ENCODE measurements around the gene PTGS1.
"Not testable (repeated sequence)": the region's sequence is repeated elsewhere in the genome, so short reads cannot be mapped to it uniquely, and the experiment has no call there.

The PTGS1 gene

DNA sequence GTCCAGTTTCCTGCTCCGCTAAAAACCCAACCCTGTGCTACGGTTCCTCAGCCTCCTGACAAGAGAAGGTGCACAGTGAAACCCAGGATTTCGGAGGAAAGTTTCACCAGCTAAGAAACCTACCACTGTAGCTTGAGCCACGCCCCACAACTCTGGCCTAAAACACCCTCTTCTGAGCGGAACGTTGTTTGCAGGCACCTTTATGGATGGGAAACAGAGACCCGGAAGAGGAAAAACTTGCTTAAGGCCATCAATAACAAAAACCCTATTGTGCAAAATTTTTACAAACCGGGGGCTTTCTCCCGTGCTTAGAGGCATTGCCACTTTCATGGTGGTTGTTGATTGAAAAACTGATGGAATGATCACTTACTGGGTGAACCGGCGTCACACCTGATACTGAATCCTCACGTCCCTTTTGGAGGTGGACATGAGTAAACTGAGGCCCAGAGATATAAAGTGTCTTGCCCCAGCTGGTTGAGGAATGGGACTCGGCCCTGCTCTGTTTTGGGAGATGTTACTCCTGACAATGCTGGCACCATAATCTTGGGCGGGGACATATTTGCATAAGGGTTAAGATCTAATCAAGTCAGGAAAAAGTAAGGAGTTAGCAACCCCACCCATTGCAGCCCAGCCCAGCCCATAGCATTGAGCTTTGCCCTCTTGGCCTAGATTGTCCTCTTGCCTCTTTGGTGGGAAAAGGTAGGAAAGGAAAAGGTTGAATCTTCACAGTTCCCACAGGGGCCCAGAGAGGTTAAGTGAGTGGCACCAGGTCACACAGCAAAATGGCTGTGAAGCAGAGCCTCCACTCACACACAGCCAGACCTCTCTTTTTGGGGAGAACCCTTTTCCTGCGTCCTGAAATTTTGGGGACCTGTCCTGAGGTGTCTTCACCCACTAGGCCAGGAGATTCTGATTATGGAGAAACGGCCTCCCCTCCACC is 23.2 kb upstream of the PTGS1 start:
- no peak for DNase-seq

DNA sequence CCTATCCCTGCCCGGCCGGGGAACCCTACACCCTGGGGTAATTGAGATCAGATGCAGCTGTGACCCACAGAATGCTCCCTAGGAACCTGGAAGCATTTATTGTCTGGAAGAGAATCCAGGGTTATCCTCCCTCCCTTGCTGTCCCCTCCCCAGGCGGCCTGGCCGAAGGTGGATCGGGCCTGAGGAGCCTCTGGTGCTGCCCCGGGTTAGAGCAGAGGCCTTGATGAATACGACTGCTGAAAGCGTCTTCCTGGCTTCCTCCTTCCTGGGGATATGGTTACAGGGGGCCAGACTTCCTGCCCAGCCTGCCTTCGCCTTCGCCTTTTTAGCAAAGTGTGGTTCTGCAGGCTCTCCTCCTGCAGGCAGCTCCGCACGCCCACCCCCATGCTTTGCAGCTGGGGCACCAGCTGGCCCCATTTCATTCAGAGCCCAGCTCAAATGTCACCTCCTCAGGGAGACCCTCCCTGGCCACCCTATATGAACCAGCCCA is 22.5 kb upstream of the PTGS1 start:
- DNase-seq = no peak

DNA sequence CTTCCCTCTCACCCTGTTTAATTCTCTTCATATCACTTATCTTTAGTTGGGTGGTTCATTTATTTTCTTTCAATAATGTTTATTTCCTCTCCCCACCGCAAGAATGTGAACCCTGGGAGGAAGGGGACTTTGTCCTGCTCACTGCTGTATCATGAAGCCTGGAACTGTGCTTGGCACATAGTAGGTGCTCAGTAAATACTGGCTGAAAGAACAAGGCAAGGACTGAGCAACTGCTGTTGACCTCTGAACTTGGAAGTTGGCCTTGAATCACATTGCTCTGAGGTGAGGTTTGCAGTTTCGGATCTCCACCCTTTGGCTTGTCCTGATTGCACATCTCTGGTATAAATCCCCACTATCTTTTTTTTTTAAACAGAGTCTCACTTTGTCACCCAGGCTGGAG is 22.0 kb upstream of the PTGS1 start:
- no peak for DNase-seq

GRCh38 chr9:122349201-122349600 is 21.6 kb upstream of the PTGS1 start:
- DNase-seq = no peak

GRCh38 chr9:122350577-122351355 is 20.1 kb upstream of the PTGS1 start:
- peak; percentile 72 for DNase-seq

GRCh38 chr9:122354536-122355199 is 16.2 kb upstream of the PTGS1 start:
- no peak for DNase-seq

DNA sequence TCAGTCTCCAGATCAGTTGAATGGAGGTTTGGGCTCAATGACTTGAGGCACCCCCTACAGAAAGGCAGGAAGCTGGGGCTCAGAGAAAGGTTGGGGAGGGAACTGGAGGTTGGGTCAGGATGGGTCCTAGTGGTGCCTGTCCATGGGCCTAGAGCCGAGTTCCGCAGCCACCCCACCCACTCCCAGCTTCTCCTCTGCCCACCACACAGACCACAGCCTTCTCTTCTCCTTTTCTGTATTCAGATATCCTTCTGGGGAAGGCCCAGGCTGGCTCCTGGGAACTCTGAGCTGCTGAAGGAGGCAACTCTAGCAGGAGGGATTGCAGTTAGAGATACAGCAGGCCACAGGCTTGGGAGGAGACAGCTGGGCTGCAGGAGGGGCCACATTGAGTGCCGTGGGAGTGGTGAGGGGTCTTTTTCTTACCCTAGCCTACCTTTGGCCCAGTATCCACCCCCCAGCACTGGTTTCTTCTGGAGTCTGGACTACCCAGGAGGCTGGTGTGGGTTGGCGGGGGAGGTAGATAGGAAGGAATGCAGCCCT is 15.4 kb upstream of the PTGS1 start:
- DNase-seq = no peak

- no peak for DNase-seq
Observed at GRCh38 chr9:122356627-122357026, 14.2 kb upstream of the PTGS1 start.

GRCh38 chr9:122360891-122361290 is 9.9 kb upstream of the PTGS1 start:
- DNase-seq = no peak

GRCh38 chr9:122363131-122363530 is 7.7 kb upstream of the PTGS1 start:
- DNase-seq = not testable (repeated sequence)

GRCh38 chr9:122364117-122364782 is 6.6 kb upstream of the PTGS1 start:
- no peak for DNase-seq

DNA sequence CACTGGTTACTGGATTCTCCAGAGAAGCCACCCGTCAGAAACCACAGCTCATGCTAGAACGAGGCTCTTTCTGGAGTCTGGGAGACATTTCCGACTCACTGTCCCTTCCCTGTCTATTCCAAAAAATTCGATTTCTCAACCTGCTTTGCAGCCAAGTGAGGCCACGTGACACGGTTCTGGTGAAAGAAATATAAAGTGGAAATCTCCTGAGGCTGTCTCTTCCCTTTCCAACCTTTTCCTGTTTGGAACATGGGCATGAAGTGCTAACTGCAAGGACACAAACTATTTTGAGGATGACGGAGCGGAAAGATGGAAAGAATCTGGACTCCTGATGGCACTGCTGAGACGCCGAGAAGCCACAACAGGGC is 6.1 kb upstream of the PTGS1 start:
- no peak for DNase-seq

DNA sequence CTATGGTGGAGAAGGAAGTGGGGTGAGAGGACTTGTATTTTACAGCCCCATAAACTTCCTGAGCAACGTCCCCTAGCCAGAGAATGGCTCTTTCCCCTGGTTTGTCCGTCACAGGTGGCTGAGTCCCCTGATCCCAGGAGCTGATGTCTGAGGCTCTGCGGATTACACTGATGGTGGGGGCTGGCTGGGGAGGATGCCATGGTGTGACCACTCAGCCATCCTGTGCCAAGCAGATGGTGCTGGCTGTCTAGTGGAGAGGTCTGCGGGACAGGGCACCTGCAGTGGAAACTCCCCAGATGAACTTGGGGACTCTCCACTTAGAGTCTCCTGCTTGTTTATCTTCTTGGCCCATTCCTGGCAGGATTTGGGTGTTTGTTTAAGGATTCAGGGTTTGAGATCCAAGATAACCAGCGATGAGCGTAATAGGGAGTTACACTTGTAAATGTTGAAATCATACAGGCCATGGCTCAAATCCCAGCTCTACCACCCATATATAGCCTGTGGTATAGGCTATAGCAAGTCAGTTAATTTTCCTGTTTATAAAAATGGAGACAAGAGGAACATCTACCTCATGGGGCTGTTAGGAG is 4.7 kb upstream of the PTGS1 start:
- DNase-seq = no peak

DNA sequence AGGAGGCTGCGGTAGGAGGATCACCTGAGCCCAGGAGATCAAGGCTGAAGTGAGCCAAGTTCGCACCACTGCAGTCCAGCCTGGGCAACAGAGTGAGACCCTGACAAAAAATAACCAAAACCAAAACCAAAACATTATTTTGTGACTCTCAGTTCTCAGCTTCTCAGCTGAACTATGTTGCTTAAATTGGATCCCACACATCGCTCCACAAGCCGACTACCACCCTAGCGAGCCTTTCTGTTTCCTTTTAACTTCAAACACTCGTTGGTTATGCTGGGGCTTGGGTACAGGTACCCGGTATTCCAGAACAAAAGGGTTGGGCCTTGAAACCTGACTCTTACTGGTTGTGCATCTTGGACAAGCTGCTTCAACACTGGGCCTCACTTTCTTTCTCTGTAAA is 3.8 kb upstream of the PTGS1 start:
- DNase-seq = no peak

DNA sequence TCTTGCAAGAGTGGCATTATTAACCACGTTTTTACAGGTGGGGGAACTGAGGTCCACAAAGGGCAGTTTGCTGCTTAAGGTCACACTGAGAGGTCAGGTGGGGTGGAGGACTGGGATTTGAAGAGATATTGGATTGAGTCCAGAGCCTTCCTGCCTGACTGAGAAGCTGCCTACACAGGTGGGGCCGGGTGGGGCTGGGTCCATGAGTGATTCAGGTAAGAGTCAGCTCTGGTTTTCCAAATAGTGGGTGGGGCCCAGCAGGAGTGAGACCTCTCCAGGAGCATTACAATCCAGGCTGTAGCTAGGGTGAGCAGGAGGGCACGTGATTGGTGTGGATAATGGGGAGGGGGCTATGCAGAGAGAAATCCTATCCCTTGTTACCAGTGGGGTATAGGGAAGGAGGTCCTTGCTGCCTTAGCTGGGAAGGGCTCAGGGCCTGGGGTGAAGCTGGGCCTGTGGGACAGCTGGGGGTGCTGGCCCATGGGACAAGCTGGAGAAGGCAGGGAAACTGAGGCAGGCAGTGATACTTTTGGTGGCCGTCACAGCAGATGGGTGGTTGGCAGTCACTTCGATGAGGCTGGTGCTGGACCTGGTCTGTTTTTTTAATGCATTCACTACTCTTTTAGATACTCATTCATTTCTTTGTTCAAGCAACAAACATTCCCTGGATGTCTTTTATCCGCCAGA is 2.9 kb upstream of the PTGS1 start:
- DNase-seq = no peak

DNA sequence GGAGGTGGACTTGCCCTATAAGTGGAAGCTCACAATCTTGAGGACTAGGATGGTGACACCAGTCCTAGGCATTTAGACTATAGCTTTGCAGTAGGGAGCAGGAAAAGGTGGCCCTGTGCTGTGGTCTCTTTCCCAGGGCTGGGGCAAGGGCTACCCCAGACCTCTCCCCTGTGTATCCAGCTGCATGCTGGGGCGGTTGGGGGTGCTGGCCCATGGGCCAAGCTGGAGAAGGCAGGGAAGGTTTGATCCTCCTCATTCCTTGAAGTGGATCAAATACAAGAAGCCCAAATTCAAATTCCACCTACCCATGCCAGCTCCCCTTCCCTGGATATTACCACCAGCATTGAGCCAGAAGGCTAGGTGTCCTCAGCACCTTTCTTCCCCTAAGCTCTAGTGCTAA is 2.2 kb upstream of the PTGS1 start:
- DNase-seq = no peak

DNA sequence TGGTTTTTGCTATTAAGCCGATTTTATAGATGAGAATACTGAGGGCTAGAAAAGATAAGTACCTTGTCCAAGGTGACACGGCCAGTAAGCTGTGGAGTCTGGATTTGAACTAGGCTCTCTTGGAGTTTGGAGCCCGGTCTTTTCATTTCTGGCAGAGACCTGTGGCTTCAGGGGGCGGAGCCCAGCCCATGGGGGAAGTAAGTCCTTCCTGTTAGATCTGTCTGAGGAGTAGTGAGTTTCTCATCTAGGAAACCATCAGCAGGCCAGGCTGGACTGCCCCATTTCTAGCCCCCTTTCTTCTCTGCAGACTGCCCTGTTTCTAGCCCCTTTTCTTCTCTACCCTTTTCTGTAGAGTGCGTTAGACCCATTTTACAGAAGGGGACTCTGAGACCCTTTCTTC is 521 bp upstream of the PTGS1 start:
- no peak for DNase-seq

DNA sequence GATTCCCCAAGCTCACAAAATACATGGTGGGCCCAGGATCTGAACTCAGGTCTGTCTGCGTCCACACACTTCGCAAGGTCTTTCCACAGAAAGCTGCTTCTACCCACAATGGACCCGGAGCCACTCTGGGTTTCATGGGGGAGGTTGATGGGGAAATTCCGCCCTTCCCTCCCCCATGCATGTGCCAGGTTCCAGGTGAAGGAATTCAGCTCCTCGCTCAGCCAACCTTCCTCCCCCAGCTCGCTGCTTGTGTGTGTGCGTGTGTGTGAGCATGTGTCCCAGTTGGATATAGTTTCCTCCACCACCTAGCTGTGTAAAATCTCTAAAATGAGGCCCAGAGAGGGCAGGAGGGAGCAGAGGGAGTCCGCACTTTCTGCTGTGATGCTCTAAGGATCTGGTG is 1.0 kb downstream of the PTGS1 start:
- DNase-seq = no peak

- no peak for DNase-seq
Observed at GRCh38 chr9:122372856-122373845, 2.3 kb downstream of the PTGS1 start.

DNA sequence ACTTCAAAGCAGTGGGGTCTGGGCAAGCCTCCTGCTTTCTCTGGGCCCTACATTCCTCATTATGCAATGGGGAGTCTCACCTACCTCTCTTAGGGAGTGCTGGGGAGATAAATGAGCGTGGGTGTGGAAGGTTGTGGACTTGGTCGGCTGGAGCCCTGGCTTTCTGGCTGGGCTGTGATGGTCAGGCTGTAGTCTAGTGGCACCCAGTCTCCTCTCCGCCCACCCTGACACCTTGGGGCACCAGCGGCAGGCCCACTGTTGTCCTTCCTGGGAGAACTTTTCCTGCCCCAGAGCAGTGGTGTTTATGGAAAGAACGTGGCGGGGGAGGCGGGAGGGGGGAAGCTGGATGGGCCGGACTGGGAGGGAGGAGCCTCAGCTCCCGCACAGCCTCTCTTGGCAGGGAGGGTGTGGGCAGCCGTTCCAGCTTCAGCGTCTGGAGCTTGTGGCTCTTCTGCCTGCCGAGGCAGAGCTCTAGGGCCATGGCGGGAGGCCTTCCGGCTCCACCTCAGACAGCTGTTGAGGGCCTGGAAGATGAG is 4.1 kb downstream of the PTGS1 start:
- DNase-seq = no peak

Data from T-helper 9 cell (primary cell).